IPS-18c (cell line): ENCODE data around the gene SYNJ2.

Source experiments
- H3K4me3 ChIP-seq: 2 replicates; pipeline ENCODE4 v1.7.0; 2013; ENCODE audit warnings: low read depth, mild to moderate bottlenecking, low read length, moderate library complexity; ENCODE audit not compliant: insufficient read depth
- H3K9me3 ChIP-seq: one replicate; pipeline ENCODE4 v1.6.1; 2013; ENCODE audit warnings: mild to moderate bottlenecking, low read length, moderate library complexity; ENCODE audit not compliant: control insufficient read depth, insufficient read depth

Gene SYNJ2

DNA sequence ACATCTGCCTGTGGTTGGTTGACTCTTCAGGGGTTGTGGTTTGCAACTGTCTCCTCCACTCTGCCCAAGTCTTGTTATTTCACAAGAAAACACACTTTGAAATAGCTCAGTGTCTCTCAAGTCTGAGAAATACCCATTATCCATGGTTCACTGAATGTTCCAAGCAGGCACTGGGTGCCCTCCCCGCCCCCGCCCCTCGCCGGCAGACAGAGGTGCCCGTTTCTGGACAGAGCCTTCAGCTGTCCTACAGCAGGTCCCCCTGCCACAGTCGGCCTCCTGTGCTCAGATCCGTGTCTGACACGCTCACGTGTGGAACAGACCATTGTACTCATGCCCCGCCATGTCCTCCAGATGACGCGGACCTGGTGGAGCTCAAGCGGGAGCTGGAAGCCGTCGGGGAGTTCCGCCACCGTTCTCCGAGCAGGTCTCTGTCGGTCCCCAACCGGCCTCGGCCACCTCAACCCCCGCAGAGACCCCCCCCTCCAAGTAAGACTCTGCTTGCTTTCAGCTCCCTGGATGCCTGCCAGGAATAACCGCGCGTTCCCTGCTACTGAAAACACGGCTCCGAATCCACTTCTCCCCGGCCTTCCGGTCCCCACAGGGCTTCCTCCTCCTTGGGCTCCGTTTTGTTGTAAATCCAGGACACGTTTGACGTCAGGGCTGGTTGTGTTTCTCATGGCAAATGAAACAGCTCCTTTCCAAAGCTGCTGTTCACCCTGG is 105.0 kb downstream of the SYNJ2 start:
- no peak overlapping the region for H3K4me3 ChIP-seq
- H3K9me3 ChIP-seq, result no peaks in the 10 kb centered on the region

DNA sequence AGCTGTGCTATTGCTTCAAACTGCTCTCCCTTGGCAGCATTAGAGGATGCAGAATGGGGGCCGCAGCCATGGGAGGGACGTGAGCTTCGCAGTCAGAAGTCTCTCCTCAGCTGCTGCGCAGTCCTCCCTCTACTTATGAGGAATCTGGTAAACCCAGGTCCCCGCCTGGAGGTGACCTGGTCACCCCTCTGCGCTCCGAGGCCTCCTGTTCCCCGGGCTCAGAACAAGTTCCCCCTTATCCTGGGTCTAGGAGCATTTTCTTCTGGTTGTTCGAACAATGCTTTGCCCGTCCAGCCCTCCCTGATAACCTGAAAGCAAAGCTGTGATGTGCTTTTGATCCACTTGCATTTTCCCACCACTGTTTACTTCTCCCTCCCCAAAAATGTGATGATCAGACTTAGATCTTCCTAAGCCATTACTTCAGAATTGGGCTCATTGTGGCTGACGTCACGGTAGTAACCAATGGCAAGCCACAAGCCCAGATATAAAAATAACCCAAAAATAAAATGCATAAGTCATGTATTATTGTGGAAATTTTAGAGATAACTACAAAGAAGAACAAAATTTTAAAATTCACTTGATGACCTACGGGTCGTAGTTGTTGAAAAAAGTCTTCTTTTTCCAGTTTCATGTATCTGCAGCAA is 105.7 kb downstream of the SYNJ2 start:
- H3K4me3 ChIP-seq, result no peak overlapping the region

DNA sequence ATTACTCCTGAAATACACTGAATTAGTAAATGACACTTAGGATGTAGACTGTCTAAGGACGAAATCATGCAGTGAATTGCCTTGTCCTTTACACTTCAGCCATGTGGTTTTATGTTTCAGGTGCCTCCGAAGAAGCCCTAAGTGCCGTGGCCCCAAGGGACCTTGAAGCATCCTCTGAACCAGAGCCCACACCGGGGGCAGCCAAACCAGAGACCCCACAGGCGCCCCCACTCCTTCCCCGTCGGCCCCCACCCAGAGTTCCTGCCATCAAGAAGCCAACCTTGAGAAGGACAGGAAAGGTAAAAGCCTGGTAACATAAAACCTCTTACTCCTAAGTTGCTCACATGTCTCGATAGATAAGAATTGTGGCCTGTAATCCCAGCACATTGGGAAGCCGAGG is 111.1 kb downstream of the SYNJ2 start:
- no peak overlapping the region for H3K4me3 ChIP-seq
- no peaks in the 10 kb centered on the region for H3K9me3 ChIP-seq

More for the DNA sequence above, 105.7 kb downstream of the SYNJ2 start:
- no peaks in the 10 kb centered on the region for H3K9me3 ChIP-seq

DNA sequence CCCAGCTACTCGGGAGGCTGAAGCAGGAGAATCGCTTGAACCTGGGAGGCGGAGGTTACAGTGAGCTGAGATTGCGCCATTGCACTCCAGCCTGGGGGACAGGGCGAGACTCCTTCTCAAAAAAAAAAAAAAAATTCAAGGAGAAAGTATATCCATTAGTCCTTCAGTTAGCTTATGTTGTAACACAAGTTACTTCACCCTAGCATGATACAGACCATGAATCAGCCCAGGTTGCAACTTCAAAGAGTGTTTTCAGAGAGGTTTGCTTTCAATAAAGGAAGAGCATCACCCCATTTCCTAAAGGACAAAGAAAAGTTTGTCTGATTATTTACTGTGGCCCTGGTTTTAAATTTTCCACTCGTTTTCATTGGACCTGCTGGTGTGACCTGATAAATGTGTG is 113.4 kb downstream of the SYNJ2 start:
- Histone ChIP-seq H3K9me3 (no peaks in the 10 kb centered on the region), H3K4me3 (no peak overlapping the region)

DNA sequence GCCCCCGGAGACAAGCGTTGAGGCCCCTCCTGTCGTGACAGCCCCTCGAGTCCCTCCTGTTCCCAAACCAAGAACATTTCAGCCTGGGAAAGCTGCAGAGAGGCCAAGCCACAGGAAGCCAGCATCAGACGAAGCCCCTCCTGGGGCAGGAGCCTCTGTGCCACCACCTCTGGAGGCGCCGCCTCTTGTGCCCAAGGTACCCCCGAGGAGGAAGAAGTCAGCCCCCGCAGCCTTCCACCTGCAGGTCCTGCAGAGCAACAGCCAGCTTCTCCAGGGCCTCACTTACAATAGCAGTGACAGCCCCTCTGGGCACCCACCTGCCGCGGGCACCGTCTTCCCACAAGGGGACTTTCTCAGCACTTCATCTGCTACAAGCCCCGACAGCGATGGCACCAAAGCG is 114.0 kb downstream of the SYNJ2 start:
- no peaks in the 10 kb centered on the region for H3K9me3 ChIP-seq

DNA sequence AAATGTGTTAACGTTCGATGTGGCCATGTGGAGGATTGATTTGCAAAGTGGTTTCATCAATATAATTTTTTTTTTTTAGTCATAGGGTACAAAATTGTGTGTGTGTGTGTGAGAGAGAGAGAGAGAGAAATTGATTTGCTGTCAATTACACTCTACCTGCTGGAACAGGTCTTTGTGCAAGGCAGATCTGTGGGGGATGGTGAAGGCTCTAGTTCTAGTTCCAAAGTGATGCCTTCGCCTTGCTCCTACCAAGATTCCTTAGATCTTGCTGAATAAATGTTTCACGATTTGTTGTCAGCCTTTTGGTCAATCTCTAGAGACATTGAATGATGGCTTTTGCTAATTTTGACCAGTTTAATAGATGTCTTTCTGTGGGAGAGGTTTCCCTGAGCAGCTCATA is 121.6 kb downstream of the SYNJ2 start:
- Histone ChIP-seq H3K4me3 (no peak overlapping the region), H3K9me3 (no peaks in the 10 kb centered on the region)

More for the DNA sequence above, 114.0 kb downstream of the SYNJ2 start:
- H3K4me3 ChIP-seq, result no peak overlapping the region

DNA sequence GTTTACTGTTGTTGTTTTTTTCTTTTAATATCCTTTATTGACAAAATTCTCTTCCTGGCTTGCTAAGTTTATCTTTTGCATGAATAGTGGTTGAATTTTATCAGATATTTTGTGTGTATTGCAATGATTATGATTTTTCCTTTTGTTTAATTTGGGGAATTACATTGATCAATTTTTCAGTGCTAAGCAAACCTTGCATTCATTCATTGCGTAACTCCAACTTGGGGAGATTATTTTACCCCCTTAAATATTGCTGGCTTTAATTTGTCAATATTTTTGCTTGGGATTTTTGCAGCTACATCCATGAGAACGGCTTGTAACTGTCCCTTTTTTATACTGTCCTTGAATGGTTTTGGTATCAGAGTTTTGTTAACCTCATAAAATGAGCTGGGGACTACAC is 123.0 kb downstream of the SYNJ2 start:
- Histone ChIP-seq H3K9me3 (no peaks in the 10 kb centered on the region), H3K4me3 (no peak overlapping the region)

DNA sequence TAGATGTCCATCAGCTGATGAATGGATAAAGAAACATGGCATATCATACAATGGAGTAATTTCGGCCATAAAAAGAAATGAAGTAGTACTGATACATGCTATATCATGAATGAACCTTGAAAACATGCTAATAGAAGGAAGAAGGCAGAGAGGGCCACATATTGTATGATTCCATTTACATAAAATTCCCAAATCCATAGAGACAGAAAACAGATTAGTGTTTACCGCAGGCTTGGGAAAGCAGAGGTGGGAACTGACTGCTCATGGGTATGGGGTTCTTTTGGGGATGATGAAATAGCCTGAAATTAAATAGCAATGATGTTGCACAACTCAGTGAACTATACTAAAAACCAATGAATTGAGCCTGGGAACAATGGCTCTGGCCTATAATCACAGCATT is 128.1 kb downstream of the SYNJ2 start:
- no peak overlapping the region for H3K4me3 ChIP-seq
- no peaks in the 10 kb centered on the region for H3K9me3 ChIP-seq

DNA sequence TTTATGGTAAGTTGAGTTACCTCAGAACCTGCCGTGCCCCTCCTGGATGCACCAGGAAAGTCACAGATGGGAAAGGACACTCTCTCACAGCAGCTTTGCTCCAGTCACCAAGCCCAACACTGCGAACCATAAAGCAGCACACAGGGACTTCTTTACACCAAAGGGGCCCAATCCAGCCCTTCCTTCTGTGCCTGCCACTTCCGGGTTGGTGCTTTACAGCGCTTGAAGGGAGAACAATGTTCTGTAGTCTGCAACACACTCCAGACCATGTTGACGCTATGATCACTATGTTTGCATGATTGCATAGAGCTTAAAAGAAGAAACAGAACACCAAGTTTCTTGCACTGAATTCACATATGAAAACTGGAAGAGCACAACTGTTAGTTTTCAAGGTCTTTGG is 129.3 kb downstream of the SYNJ2 start:
- Histone ChIP-seq H3K4me3 (no peak overlapping the region), H3K9me3 (no peaks in the 10 kb centered on the region)

DNA sequence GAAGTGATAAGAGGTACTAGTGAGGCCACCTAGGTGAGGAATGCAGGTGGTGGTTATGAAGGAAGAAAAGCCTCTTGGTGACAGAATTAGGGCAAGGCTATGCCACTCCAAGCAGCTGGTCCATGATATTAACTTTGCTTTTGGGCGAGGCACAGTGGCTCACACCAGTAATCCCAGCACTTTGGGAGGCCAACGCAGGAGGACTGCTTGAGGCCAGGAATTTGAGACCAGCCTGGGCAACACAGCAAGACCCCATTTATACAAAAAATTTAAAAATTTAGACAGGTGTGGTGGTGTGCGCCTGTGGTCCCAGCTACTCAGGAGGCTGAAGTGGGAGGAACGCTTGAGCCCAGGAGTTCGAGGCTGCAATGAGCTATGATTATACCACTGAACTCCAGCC is 130.3 kb downstream of the SYNJ2 start:
- no peaks in the 10 kb centered on the region for H3K9me3 ChIP-seq
- H3K4me3 ChIP-seq, result no peak overlapping the region

DNA sequence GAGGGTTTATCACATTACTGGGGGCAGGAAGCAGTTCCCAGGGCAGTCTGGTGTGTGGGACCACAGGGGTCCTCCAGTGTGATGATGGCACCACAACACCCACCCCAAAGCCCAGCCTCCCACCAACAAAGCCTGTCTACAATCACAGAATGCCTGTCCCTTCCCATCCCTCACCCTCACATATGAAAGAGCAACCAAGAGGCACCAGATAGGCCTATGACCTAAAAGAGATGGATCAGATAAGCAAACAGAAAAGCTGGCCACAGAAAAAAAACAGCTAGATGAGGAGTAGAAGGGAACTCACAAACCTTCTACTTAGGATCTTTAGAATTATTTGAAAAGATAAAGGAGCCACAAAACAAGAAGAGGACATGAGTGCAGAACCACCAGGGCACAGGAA is 132.1 kb downstream of the SYNJ2 start:
- Histone ChIP-seq H3K9me3 (no peaks in the 10 kb centered on the region), H3K4me3 (no peak overlapping the region)

DNA sequence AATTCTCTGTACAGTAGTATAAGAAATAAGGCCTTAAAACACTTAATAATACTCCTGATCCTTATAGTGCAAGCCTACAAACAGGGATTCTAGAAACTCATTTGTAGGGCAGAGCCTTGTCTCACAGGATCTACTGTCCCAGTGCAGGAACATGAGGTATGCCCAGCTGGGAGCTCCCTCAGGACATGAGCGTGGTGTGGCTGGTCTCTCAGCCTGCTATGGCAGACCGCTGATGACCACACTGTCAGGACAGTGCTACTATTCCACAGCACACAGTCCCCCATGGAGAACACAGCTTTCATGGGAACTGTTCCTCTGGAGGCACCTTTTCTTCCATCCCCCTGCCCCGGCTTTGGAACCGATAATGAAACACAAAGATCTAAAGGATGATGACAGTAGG is 133.4 kb downstream of the SYNJ2 start:
- H3K9me3 ChIP-seq, result no peaks in the 10 kb centered on the region
- no peak overlapping the region for H3K4me3 ChIP-seq

DNA sequence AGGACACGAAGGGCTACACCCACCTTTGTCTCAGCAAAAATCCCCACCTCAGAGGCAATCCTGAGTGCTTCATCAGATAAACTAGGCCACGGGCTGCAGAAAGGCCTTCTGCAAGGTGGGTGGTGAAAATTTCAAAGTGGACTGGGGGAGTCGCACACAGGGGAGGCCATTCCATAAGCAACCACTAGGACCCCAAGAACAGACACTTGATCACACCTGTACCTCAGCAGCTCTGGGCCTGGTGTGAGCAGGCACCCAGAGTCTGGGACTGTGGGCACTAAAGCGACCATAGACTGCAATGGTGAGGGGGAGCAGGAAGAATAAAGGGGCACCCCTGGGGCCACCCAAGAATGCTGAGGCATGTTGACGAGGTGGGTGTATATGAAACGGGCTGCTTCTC is 133.8 kb downstream of the SYNJ2 start:
- no peak overlapping the region for H3K4me3 ChIP-seq
- no peaks in the 10 kb centered on the region for H3K9me3 ChIP-seq

DNA sequence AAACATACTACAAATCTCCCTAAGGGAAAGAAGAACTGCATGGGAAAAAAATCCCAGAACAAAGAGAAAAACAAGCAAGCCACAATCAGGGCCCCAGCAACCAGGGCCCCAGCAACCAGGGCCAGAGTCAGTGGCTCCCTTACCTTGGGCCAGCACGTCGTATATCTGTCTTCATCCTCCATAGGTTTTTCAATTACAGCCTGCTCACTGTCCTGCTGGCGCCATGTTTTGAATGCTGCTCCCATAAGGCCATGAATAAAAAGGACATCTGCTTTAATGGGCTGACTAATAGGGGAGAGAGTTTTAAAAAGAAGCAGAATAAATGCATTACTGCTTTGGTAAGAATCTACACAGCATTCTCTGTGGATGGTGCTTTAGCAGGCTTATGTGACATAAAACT is 137.2 kb downstream of the SYNJ2 start:
- Histone ChIP-seq H3K4me3 (no peak overlapping the region), H3K9me3 (no peaks in the 10 kb centered on the region)

DNA sequence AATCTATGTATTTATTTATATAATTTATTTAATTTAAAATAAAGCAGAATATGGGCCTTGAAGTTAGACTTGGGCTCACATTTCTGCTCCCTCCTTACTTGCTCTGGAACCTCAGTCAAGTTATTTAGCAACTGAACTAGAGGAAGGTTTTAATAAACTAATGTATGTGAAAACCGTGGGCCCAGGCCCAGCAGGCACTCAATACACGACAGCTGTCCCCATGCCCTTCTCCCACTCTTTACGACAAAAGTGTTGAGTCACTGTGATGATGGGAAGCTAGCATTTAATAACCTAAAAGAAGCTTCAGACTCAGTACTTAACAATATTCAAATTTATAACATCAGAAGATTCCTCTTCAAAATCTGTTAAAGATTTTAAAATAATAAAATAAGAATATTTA is 139.7 kb downstream of the SYNJ2 start:
- Histone ChIP-seq H3K4me3 (no peak overlapping the region), H3K9me3 (no peaks in the 10 kb centered on the region)

DNA sequence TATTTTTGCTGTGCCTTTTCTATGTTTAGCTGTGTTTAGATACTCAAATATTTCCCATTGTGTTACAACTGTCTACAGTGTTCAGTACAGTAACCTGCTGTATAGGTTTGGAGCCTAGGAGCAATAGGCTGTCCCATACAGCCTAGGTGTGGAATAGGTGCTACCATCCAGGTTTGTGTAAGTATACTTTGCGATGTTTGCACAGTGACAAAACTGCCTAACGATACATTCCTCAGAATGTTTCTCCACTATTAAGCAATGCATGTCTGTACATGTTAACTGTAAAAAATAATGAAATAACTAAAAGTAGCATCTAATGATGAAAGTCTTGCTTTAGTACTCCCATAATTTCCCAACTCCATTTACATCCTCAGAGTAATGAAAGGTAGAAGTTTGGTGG is 140.4 kb downstream of the SYNJ2 start:
- H3K4me3 ChIP-seq, result no peak overlapping the region

DNA sequence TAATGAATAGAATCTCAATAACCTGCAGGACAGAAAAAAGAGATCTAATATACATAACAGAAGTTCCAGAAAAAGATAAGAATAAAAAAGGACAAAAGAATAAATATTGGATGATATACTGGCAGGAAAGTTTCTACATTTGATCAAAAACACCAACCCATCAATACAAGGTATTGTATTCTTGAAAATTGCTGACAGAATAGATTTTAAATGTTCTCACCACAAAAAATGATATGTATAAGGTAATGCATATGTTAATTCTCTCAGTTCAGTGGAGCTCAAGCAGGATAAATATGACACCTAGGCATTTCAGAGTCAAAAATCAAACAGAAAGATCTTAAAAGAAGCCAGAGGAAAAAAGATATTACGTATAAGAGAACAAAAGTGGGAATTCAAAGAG is 142.6 kb downstream of the SYNJ2 start:
- Histone ChIP-seq H3K4me3 (no peak overlapping the region), H3K9me3 (no peaks in the 10 kb centered on the region)

More for the DNA sequence above, 140.4 kb downstream of the SYNJ2 start:
- no peaks in the 10 kb centered on the region for H3K9me3 ChIP-seq

DNA sequence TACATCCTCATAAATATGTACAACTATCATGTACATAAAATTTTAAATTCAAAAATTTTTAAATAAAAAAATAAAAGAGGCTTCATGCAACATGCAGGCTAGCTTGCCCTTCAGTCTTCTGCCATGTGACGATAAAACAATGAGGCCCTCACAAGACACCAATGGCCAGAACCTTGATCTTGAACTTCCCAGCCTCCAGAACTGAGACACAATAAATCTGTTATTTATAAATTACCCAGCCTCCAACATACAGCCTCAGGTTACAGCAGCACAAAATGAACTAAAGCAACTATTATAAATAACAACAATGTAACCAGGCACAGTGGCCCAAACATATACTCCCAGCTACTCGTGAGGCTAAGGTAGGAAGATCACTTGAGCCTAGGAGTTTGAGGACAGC is 143.6 kb downstream of the SYNJ2 start:
- H3K4me3 ChIP-seq, result no peak overlapping the region
- no peaks in the 10 kb centered on the region for H3K9me3 ChIP-seq

DNA sequence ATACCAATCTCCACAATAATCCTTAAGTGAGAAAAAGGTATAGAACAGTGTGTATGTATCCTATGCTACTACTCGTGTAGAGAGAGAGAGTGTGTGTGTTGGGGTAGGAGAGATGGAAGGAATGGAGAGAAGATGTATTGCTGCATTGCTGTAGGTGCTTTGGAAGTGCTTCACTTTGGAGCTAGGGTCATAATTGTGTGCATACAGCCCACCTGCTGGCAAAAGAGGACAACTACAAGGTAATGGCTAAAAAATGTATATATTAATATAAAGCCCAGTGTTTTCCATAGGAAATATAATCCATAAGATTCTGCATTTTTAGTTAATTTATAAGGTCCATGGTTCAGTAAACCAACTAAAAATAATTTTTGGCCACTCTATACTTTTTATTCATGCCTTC is 150.3 kb downstream of the SYNJ2 start:
- Histone ChIP-seq H3K9me3 (no peaks in the 10 kb centered on the region), H3K4me3 (no peak overlapping the region)
